ENCODE measurements around the gene GPR180. TPM values are rescaled to one million over a fixed set of nuclear protein-coding genes. Genes with fewer than 3 reads are reported as not detected.

GPR180 gene
- total and polyA plus RNA-seq, 2 experiments from 2014 or later = 3.7 to 9.5 TPM

- no peak for TF ChIP-seq CTCF (conservative IDR thresholded peaks at IDR 0.05; ENCODE audit: low read depth in 2 of 2)
- no peak for TF ChIP-seq EZH2phosphoT487 (IDR thresholded peaks at IDR 0.05; ENCODE audit: unreplicated experiment)
- TF ChIP-seq ZNF114 (CRISPR knock-in tag; IDR thresholded peaks at IDR 0.05) = no peak
- TF ChIP-seq EZH2 (IDR thresholded peaks at IDR 0.05; ENCODE audit: low read depth, unreplicated experiment) = no peak
Observed at GRCh38 chr13:94607939-94608338, 6.3 kb downstream of the GPR180 start (continued).

GRCh38 chr13:94608586-94608985 lies 6.9 kb downstream of the GPR180 start:
- H3K9me2 ChIP-seq (ENCODE audit: insufficient read depth) = no peaks in the 10 kb centered on the region
- TF ChIP-seq ZNF331 (CRISPR knock-in tag; IDR thresholded peaks at IDR 0.05; ENCODE audit: low read depth) (no peak), JUNB (IDR thresholded peaks at IDR 0.05; ENCODE audit: unreplicated experiment) (no peak), REST (IDR thresholded peaks at IDR 0.05; ENCODE audit: unreplicated experiment) (no peak), ZNF114 (CRISPR knock-in tag; IDR thresholded peaks at IDR 0.05) (no peak), NANOG (IDR thresholded peaks at IDR 0.05; ENCODE audit: borderline replicate concordance) (no peak), POLR2AphosphoS5 (IDR thresholded peaks at IDR 0.05; ENCODE audit: low read depth) (no peak), ETS1 (IDR thresholded peaks at IDR 0.05) (no peak), STAT1 (IDR thresholded peaks at IDR 0.05; ENCODE audit: unreplicated experiment) (no peak), EZH2 (IDR thresholded peaks at IDR 0.05; ENCODE audit: low read depth, unreplicated experiment) (no peak), CTCF (conservative IDR thresholded peaks at IDR 0.05; ENCODE audit: low read depth in 2 of 2) (no peak), CREB1 (CRISPR knock-in tag; IDR thresholded peaks at IDR 0.05; ENCODE audit: low read depth) (no peak), EZH2phosphoT487 (IDR thresholded peaks at IDR 0.05; ENCODE audit: unreplicated experiment) (no peak)

More at GRCh38 chr13:94608586-94608985, 6.9 kb downstream of the GPR180 start:
- Histone ChIP-seq H3K4me1 (ENCODE audit: insufficient read depth) (no peaks in the 10 kb centered on the region; the same call in 1 of the 2 replicates), H4K20me1 (replicated peaks; ENCODE audit: insufficient read depth) (no peaks in the 10 kb centered on the region; the same call in 1 of the 2 replicates), H3K79me2 (replicated peaks; ENCODE audit: insufficient read depth) (peaks cover 23% of the 10 kb centered on the region), H2AFZ (no peak overlapping the region), H3K27me3 (ENCODE audit: insufficient read depth) (no peaks in the 10 kb centered on the region), H3F3A (replicated peaks; ENCODE audit: low read depth) (no peaks in the 10 kb centered on the region), H3K36me3 (ENCODE audit: insufficient read depth) (peaks cover 17% of the 10 kb centered on the region; the same call in 1 of the 2 replicates), H3K4me2 (no peak overlapping the region), H3K4me3 (no peak overlapping the region), H3K27ac (ENCODE audit: low read depth) (no peak overlapping the region)
- Mint-ChIP-seq H3K36me3 (ENCODE audit: low read depth) (peaks cover 33% of the 10 kb centered on the region), H3K4me1 (no peaks in the 10 kb centered on the region; the same call in 2 of the 3 replicates), H3K9me3 (no peaks in the 10 kb centered on the region), H3K27ac (no peak overlapping the region), H3K4me3 (no peak overlapping the region), H3K27me3 (ENCODE audit: insufficient read depth, low read depth, poor library complexity) (no peaks in the 10 kb centered on the region)
- no peak for DNase-seq (ENCODE audit: low spot score)
- ATAC-seq = no peak
